K562 (cell line): ENCODE measurements around the gene LACTB. TPM values are rescaled to one million over a fixed set of nuclear protein-coding genes. Genes with fewer than 3 reads are reported as not detected.

Experiments
- ATAC-seq: fragments of 200-7000 bp; cut with Tn5 transposase; 3 replicates; pipeline ENCODE4 v1.9.1; 2020; ENCODE audit warnings: moderate library complexity
- BruUV-seq: library from RNA; stranded (reverse); fragments of 400-500 nt; replicated peaks from 2 replicates; lab custom pipeline; 2021; lab: Mats Ljungman, UMichigan
- CTCF ChIA-PET: fragments of 300-600 bp; formaldehyde crosslinking; extraction: SDS; loops from one replicate; lab custom pipeline; 2021; ENCODE audit warnings: low intra/inter-chr PET ratio; lab: Yijun Ruan, JAX
- POLR2A ChIA-PET: fragments of 300-600, 350-650 bp; sonication (Branson Sonifier 250); formaldehyde crosslinking; extraction: SDS; loops from one replicate; lab custom pipeline; 2021; ENCODE audit warnings: antibody characterized with exemption, inconsistent platforms; lab: Yijun Ruan, JAX
- DNase-seq, 4 experiments: peaks; one replicate each; pipeline versions ENCODE4 v3.0.0 to v3.0.0-alpha.2; 2011 to 2018; ENCODE audit warnings: low spot score in 3 of 4, mixed read lengths in 3 of 4; ENCODE audit errors: extremely low read depth in 1 of 4
- FAIRE-seq: peaks from 2 replicates; lab custom pipeline; 2011; peaks lifted over from hg19 to GRCh38; lab: Jason Lieb, UNC
- H2AFZ ChIP-seq: 2 replicates; pipeline ENCODE4 v1.6.0; 2011; ENCODE audit warnings: low read depth, low read length, control low read depth, inconsistent platforms
- H3K27ac ChIP-seq: fragments of 200-600 bp; 3 replicates; pipeline ENCODE4 v1.8.0; 2011; ENCODE audit warnings: low read depth, mild to moderate bottlenecking, control low read depth, inconsistent platforms, low read length, moderate library complexity, mixed read lengths; ENCODE audit errors: extremely low read depth
- H3K27me3 ChIP-seq, 2 experiments: fragments of 300-600 bp in 1 of 2; 2 replicates in 1 of 2; 3 replicates in 1 of 2; pipeline versions ENCODE4 v1.6.0 to v1.8.0; 2011; ENCODE audit warnings: inconsistent platforms in 2 of 2, low read length in 2 of 2, mild to moderate bottlenecking in 1 of 2, mixed read lengths in 1 of 2, moderate library complexity in 1 of 2; ENCODE audit not compliant: control insufficient read depth in 2 of 2, insufficient read depth in 2 of 2
- H3K36me3 ChIP-seq: fragments of 300-600 bp; 3 replicates; pipeline ENCODE4 v1.8.0; 2011; ENCODE audit warnings: mild to moderate bottlenecking, low read length, inconsistent platforms; ENCODE audit not compliant: control insufficient read depth, insufficient read depth
- H3K4me1 ChIP-seq, 2 experiments: fragments of 200-600 bp in 1 of 2; replicated peaks in 1 of 2; 2 replicates in 1 of 2; 3 replicates in 1 of 2; pipeline versions ENCODE4 v1.5.1 to v1.8.0; 2011; ENCODE audit warnings: inconsistent platforms in 2 of 2, low read length in 2 of 2, mild to moderate bottlenecking in 1 of 2, mixed read lengths in 1 of 2, moderate library complexity in 1 of 2; ENCODE audit not compliant: control insufficient read depth in 2 of 2, insufficient read depth in 2 of 2
- H3K4me2 ChIP-seq: 2 replicates; pipeline ENCODE4 v1.6.1; 2011; ENCODE audit warnings: low read length, control low read depth, inconsistent platforms, mixed read lengths; ENCODE audit not compliant: insufficient read depth
- H3K4me3 ChIP-seq: fragments of 200-600 bp; sonication (generic), shearing (Covaris generic); 2 replicates; pipeline ENCODE4 v1.5.1; 2016; ENCODE audit warnings: control low read depth, inconsistent platforms
- H3K79me2 ChIP-seq: fragments of 200-600 bp; 3 replicates; pipeline ENCODE4 v1.8.0; 2011; ENCODE audit warnings: low read length, inconsistent platforms; ENCODE audit not compliant: control insufficient read depth, insufficient read depth
- H3K9ac ChIP-seq, 2 experiments: 2 replicates each; pipeline versions ENCODE4 v1.6.0 to v1.6.1; 2011; ENCODE audit warnings: low read depth in 2 of 2, low read length in 2 of 2, control low read depth in 1 of 2, inconsistent platforms in 1 of 2, mild to moderate bottlenecking in 1 of 2, mixed read lengths in 1 of 2; ENCODE audit not compliant: insufficient read depth in 1 of 2
- H3K9me1 ChIP-seq: one replicate; pipeline ENCODE4 v1.6.0; 2011; ENCODE audit warnings: inconsistent platforms, mild to moderate bottlenecking, low read length, moderate library complexity; ENCODE audit not compliant: control insufficient read depth, insufficient read depth
- H3K9me3 ChIP-seq: replicated peaks from 2 replicates; pipeline ENCODE4 v1.5.1; 2011; ENCODE audit warnings: low read depth, low read length, inconsistent platforms; ENCODE audit not compliant: control insufficient read depth, insufficient read depth
- H4K20me1 ChIP-seq: replicated peaks from 2 replicates; pipeline ENCODE4 v1.6.1; 2011; ENCODE audit warnings: low read length, inconsistent platforms, mixed read lengths; ENCODE audit not compliant: control insufficient read depth, insufficient read depth
- ERF ChIP-seq: fragments of 450-650 bp; formaldehyde crosslinking; IDR thresholded peaks from 2 replicates; pipeline ENCODE4 v1.4.0; 2020; ENCODE audit warnings: mild to moderate bottlenecking, mixed read lengths
- KAT7 ChIP-seq: sonication (generic); formaldehyde crosslinking; IDR thresholded peaks from 2 replicates; pipeline ENCODE4 v1.8.0; 2022; ENCODE audit warnings: missing genetic modification reagents, mild to moderate bottlenecking, borderline replicate concordance
- SOX6 ChIP-seq: fragments of 450-650 bp; IDR thresholded peaks from 2 replicates; pipeline ENCODE4 v1.6.1; 2014; ENCODE audit warnings: mild to moderate bottlenecking
- SPI1 ChIP-seq: IDR thresholded peaks from 2 replicates; pipeline ENCODE4 v1.6.1; 2011; ENCODE audit warnings: low read depth, low read length, control low read depth, borderline replicate concordance
- ZNF395 ChIP-seq: fragments of 200-800 bp; sonication (Bioruptor generic); IDR thresholded peaks from 2 replicates; pipeline ENCODE4 v1.6.1; 2017; ENCODE audit warnings: missing genetic modification characterization, missing compliant biosample characterization
- WGBS: fragments of 100-300 bp; shearing (Covaris generic); methylation state at CpG from one replicate; pipeline ENCODE4 v1.1.6; 2016; ENCODE audit warnings: low coverage, mixed read lengths; ENCODE audit not compliant: insufficient coverage; ENCODE audit errors: missing lambda C conversion rate; 5-methylcytosine and 5-hydroxymethylcytosine counted together
- in situ Hi-C: fragments of 300-500 bp; cut with MboI; formaldehyde crosslinking; loops from 4 replicates; pipeline ENCODE4 v1.15.0; 2018; ENCODE audit warnings: inconsistent platforms, mixed read lengths
- intact Hi-C: fragments of 100-400 bp; cut with micrococcal nuclease; formaldehyde crosslinking; loops from 2 replicates; pipeline ENCODE4 v1.14.2; 2022
- polyA plus RNA-seq, 8 experiments: library from polyadenylated mRNA; depleted of rRNA in 4 of 8; stranded (reverse) in 5 of 8; unstranded in 3 of 8; fragments of >200 nt; fragmentation: Nextera tagmentation in 2 of 8; fragmentation: Illumina TruSeq in 1 of 8; extraction: Ambion mirVana in 2 of 8; extraction: Trizol in 1 of 8; gene quantifications; 2 replicates each; pipeline versions ENCODE4 v1.2.1 to v1.2.3, GENCODE V29; 2011 to 2014; ENCODE audit warnings: inconsistent platforms in 1 of 8, missing spikeins in 1 of 8
- total RNA-seq, 7 experiments: library from RNA; depleted of rRNA in 6 of 7; stranded (reverse); fragments of >200 nt in 6 of 7; fragmentation: Illumina TruSeq in 2 of 7; extraction: Trizol in 2 of 7; gene quantifications; 2 replicates each; pipeline versions ENCODE4 v1.2.1 to v1.2.3, GENCODE V29; 2011 to 2021; ENCODE audit warnings: low replicate concordance in 1 of 7

Gene LACTB
- total and polyA plus RNA-seq, 9 of the 15 experiments (the other 6 are each of a cell fraction or from before 2014, with no cell fraction given) = 3.1 to 15.5 (median 9.8) TPM

GRCh38 chr15:63155486-63155885, 33.8 kb downstream of the LACTB start:
- Histone ChIP-seq H3K9me1 (no peaks in the 10 kb centered on the region), H3K9me3 (no peaks in the 10 kb centered on the region), H2AFZ (no peak overlapping the region), H3K27ac (peak overlapping the region; percentile 39; the same call in 2 of the 3 replicates), H3K27me3 (no peaks in the 10 kb centered on the region), H3K79me2 (peaks cover 22% of the 10 kb centered on the region), H4K20me1 (no peaks in the 10 kb centered on the region), H3K4me1 (peaks cover 4 to 12% of the 10 kb centered on the region in 2 experiments; a peak in 3 of 5 replicates), H3K4me3 (no peak overlapping the region), H3K9ac (peak overlapping the region in 1 of 2 experiments; percentile 81; a peak in 2 of 4 replicates), H3K36me3 (peaks cover 26% of the 10 kb centered on the region; the same call in 2 of the 3 replicates), H3K4me2 (peak overlapping the region; percentile 53)
- in situ Hi-C loops (no loop called here), intact Hi-C loops (loop anchor here (5.0 kb wide), 2 partner anchors 37 to 43 kb away; no protein-coding TSS in a partner anchor)
- WGBS = 17% methylated on average over 3 of the region's 3 CpGs
- TF ChIP-seq ERF (CRISPR knock-in tag) = no peak
- no peak for TF ChIP-seq SPI1
- no peak for TF ChIP-seq SOX6
- no peak for TF ChIP-seq ZNF395
- no peak for TF ChIP-seq KAT7 (CRISPR knock-in tag)
- no peak for FAIRE-seq
- DNase-seq = no peak
- no TSS peak for BruUV-seq
- no peak for ATAC-seq
- ChIA-PET CTCF (interaction anchor here (0.5 kb wide), 1 partner anchor 131 kb away, joined by 3 read pairs; no protein-coding TSS in a partner anchor), POLR2A (interaction anchor here (1.0 to 1.7 kb wide), 5 partner anchors 8 to 136 kb away, joined by 3 to 6 read pairs (median 5); no protein-coding TSS in a partner anchor)
